ENCODE results near the gene MYO16.

MYO16 gene

GRCh38 chr13:109233293-109233692 lies 603.9 kb downstream of the MYO16 start:
- no peak for DNase-seq (ENCODE audit: low read depth in 2 of 2)

GRCh38 chr13:109235901-109236300 lies 606.5 kb downstream of the MYO16 start:
- DNase-seq (ENCODE audit: low read depth in 2 of 2): no peak

- no peak for DNase-seq (ENCODE audit: low read depth in 2 of 2)
Observed at GRCh38 chr13:109241160-109241559, 611.7 kb downstream of the MYO16 start.

GRCh38 chr13:109243311-109243951 lies 614.0 kb downstream of the MYO16 start:
- no peak for DNase-seq (ENCODE audit: low read depth in 2 of 2)

GRCh38 chr13:109244566-109244965 lies 615.2 kb downstream of the MYO16 start:
- no peak for DNase-seq (ENCODE audit: low read depth in 2 of 2)

GRCh38 chr13:109246001-109246400 lies 616.6 kb downstream of the MYO16 start:
- DNase-seq (ENCODE audit: low read depth in 2 of 2): no peak

GRCh38 chr13:109249780-109250528 lies 620.5 kb downstream of the MYO16 start:
- no peak for DNase-seq (ENCODE audit: low read depth in 2 of 2)

- no peak for DNase-seq (ENCODE audit: low read depth in 2 of 2)
Observed at GRCh38 chr13:109251956-109252355, 622.5 kb downstream of the MYO16 start.

- DNase-seq (ENCODE audit: low read depth in 2 of 2): no peak
Observed at GRCh38 chr13:109253316-109253715, 623.9 kb downstream of the MYO16 start.

- no peak for DNase-seq (ENCODE audit: low read depth in 2 of 2)
Observed at GRCh38 chr13:109254274-109254673, 624.9 kb downstream of the MYO16 start.

GRCh38 chr13:109255141-109255856 lies 625.9 kb downstream of the MYO16 start:
- DNase-seq (ENCODE audit: low read depth in 2 of 2): no peak

- no peak for DNase-seq (ENCODE audit: low read depth in 2 of 2)
Observed at GRCh38 chr13:109256866-109257760, 627.7 kb downstream of the MYO16 start.
